HCT116 (cell line): ENCODE measurements around the gene RNPEP. TPM values are rescaled to one million over a fixed set of nuclear protein-coding genes. Genes with fewer than 3 reads are reported as not detected.

Source experiments
- ATAC-seq: fragments of 200-7000 bp; cut with Tn5 transposase; 2 replicates; pipeline ENCODE4 v1.9.1; 2020; ENCODE audit warnings: mild to moderate bottlenecking, moderate library complexity
- BruUV-seq: library from RNA; stranded (reverse); fragments of 400-500 nt; replicated peaks from 2 replicates; lab custom pipeline; 2021; lab: Mats Ljungman, UMichigan
- CTCF ChIA-PET: fragments of 300-600 bp; sonication (Branson Sonifier 250); formaldehyde crosslinking; loops from one replicate; lab custom pipeline; 2021; ENCODE audit warnings: antibody characterized with exemption; lab: Charles Lee
- POLR2A ChIA-PET: fragments of 300-600, 350-600 bp; sonication (Branson Sonifier 250); formaldehyde crosslinking; loops from one replicate; lab custom pipeline; 2021; ENCODE audit warnings: antibody characterized with exemption; lab: Charles Lee
- RAD21 ChIA-PET, 2 experiments: fragments of 300-600 bp; sonication (Branson Sonifier 250); formaldehyde crosslinking; loops; one replicate each; lab custom pipeline; 2023; ENCODE audit warnings: low total read pairs in 2 of 2; ENCODE audit not compliant: uncharacterized antibody in 2 of 2, unreplicated experiment in 2 of 2, low non-redundant PET in 1 of 2; lab: Charles Lee
- DNase-seq: peaks from one replicate; pipeline ENCODE4 v3.0.0-alpha.2; 2010; ENCODE audit warnings: low read depth, low spot score
- H2AFZ ChIP-seq: fragments of 200-600 bp; shearing (Covaris generic), sonication (generic); 2 replicates; pipeline ENCODE4 v1.6.1; 2017; ENCODE audit warnings: low read depth, mixed run types, mixed read lengths, antibody characterized with exemption, low read length; ENCODE audit not compliant: poor library complexity, severe bottlenecking
- H3K27ac ChIP-seq: 2 replicates; pipeline ENCODE4 v1.5.1; 2012; ENCODE audit warnings: low read depth, low read length
- H3K27me3 ChIP-seq: fragments of 200-600 bp; sonication (generic); 2 replicates; pipeline ENCODE4 v1.6.1; 2016; ENCODE audit warnings: mixed run types, low read length, mixed read lengths; ENCODE audit not compliant: insufficient read depth
- H3K36me3 ChIP-seq, 2 experiments: fragments of 200-500 bp in 1 of 2; fragments of 200-600 bp in 1 of 2; sonication (Bioruptor generic) in 1 of 2; sonication (generic) in 1 of 2; 2 replicates each; pipeline versions ENCODE4 v1.5.1 to v1.6.1; 2014 to 2016; ENCODE audit warnings: low read length in 2 of 2, inconsistent platforms in 1 of 2, mixed read lengths in 1 of 2, mixed run types in 1 of 2; ENCODE audit not compliant: insufficient read depth in 2 of 2, control insufficient read depth in 1 of 2
- H3K4me1 ChIP-seq, 2 experiments: fragments of 200-600 bp in 1 of 2; sonication (generic) in 1 of 2; 2 replicates each; pipeline versions ENCODE4 v1.5.1 to v1.6.1; 2012 to 2017; ENCODE audit warnings: low read length in 2 of 2, inconsistent platforms in 1 of 2, mild to moderate bottlenecking in 1 of 2, mixed read lengths in 1 of 2, mixed run types in 1 of 2, moderate library complexity in 1 of 2; ENCODE audit not compliant: insufficient read depth in 2 of 2, control insufficient read depth in 1 of 2
- H3K4me2 ChIP-seq: fragments of 200-600 bp; sonication (generic); 2 replicates; pipeline ENCODE4 v1.6.1; 2017; ENCODE audit warnings: mixed run types, low read length, mixed read lengths
- H3K4me3 ChIP-seq, 2 experiments: fragments of 200-600 bp in 1 of 2; sonication (generic) in 1 of 2; replicated peaks in 1 of 2; 2 replicates each; pipeline ENCODE4 v1.5.1; 2011 to 2016; ENCODE audit warnings: low read length in 2 of 2, control low read depth in 1 of 2, low read depth in 1 of 2, mild to moderate bottlenecking in 1 of 2, mixed read lengths in 1 of 2, mixed run types in 1 of 2
- H3K79me2 ChIP-seq: fragments of 200-600 bp; sonication (generic); 2 replicates; pipeline ENCODE4 v1.6.1; 2017; ENCODE audit warnings: mild to moderate bottlenecking, mixed run types, low read length, moderate library complexity, mixed read lengths; ENCODE audit not compliant: insufficient read depth
- H3K9ac ChIP-seq: fragments of 200-600 bp; sonication (generic); 2 replicates; pipeline ENCODE4 v1.6.1; 2016; ENCODE audit warnings: low read length, mixed read lengths
- H3K9me2 ChIP-seq: fragments of 200-600 bp; sonication (generic), shearing (Covaris generic); 2 replicates; pipeline ENCODE4 v1.6.1; 2017; ENCODE audit warnings: mixed run types, mild to moderate bottlenecking, moderate library complexity; ENCODE audit not compliant: insufficient read depth
- H3K9me3 ChIP-seq, 2 experiments: fragments of 200-500 bp in 1 of 2; fragments of 200-600 bp in 1 of 2; sonication (Bioruptor generic) in 1 of 2; sonication (generic) in 1 of 2; 2 replicates each; pipeline ENCODE4 v1.6.1; 2014 to 2017; ENCODE audit warnings: low read length in 2 of 2, mixed read lengths in 2 of 2, inconsistent platforms in 1 of 2, low read depth in 1 of 2, mild to moderate bottlenecking in 1 of 2, mixed run types in 1 of 2, moderate library complexity in 1 of 2; ENCODE audit not compliant: control insufficient read depth in 1 of 2, insufficient read depth in 1 of 2
- H4K20me1 ChIP-seq: fragments of 200-600 bp; sonication (generic), shearing (Covaris generic); 2 replicates; pipeline ENCODE4 v1.6.1; 2017; ENCODE audit warnings: mixed run types, mild to moderate bottlenecking, moderate library complexity; ENCODE audit not compliant: insufficient read depth
- CEBPB ChIP-seq: IDR thresholded peaks from 2 replicates; pipeline ENCODE4 v1.6.1; 2012; ENCODE audit warnings: low read depth
- FOSL1 ChIP-seq: IDR thresholded peaks from 2 replicates; pipeline ENCODE4 v1.6.1; 2012; ENCODE audit warnings: low read depth
- MAX ChIP-seq: IDR thresholded peaks from 2 replicates; pipeline ENCODE4 v1.6.1; 2012
- POLR2A ChIP-seq: IDR thresholded peaks from 2 replicates; pipeline ENCODE4 v1.7.0; 2011; ENCODE audit warnings: borderline replicate concordance; ENCODE audit not compliant: insufficient read depth, insufficient read length; ENCODE audit errors: extremely low read depth
- POLR2AphosphoS5 ChIP-seq: IDR thresholded peaks from 2 replicates; pipeline ENCODE4 v1.6.1; 2011; ENCODE audit warnings: mild to moderate bottlenecking, low read depth, low read length, moderate library complexity
- SIN3A ChIP-seq: IDR thresholded peaks from 2 replicates; pipeline ENCODE4 v1.6.1; 2012; ENCODE audit warnings: low read depth
- SRF ChIP-seq: IDR thresholded peaks from 2 replicates; pipeline ENCODE4 v1.6.1; 2012; ENCODE audit warnings: low read depth
- TCF7L2 ChIP-seq: IDR thresholded peaks from 2 replicates; pipeline ENCODE4 v1.7.0; 2011; ENCODE audit warnings: borderline replicate concordance, inconsistent platforms; ENCODE audit not compliant: insufficient read depth, insufficient read length; ENCODE audit errors: extremely low read depth
- YY1 ChIP-seq: IDR thresholded peaks from 2 replicates; pipeline ENCODE4 v1.6.1; 2011; ENCODE audit warnings: low read length, low read depth, moderate library complexity, mild to moderate bottlenecking; ENCODE audit not compliant: insufficient replicate concordance; ENCODE audit errors: extremely low read depth
- ZFX ChIP-seq: fragments of 450-650 bp; IDR thresholded peaks from 2 replicates; pipeline ENCODE4 v1.6.1; 2017
- ZNF274 ChIP-seq: fragments of 200-500 bp; sonication (Bioruptor generic); IDR thresholded peaks from 2 replicates; pipeline ENCODE4 v1.6.1; 2014; ENCODE audit warnings: mild to moderate bottlenecking, low read depth, low read length, inconsistent platforms
- intact Hi-C: fragments of 100-400 bp; cut with micrococcal nuclease; formaldehyde crosslinking; loops from 2 replicates; pipeline ENCODE4 v1.10.0; 2022
- total RNA-seq: library from RNA; stranded (reverse); gene quantifications from one replicate; pipeline ENCODE4 v1.2.1, GENCODE V29; 2021; ENCODE audit not compliant: unreplicated experiment
- TF ChIP-seq, protein P1 (sequence below): IDR thresholded peaks from 2 replicates; pipeline ENCODE4 v1.6.1; 2011; ENCODE audit warnings: mild to moderate bottlenecking, low read length, moderate library complexity; ENCODE audit not compliant: insufficient replicate concordance; ENCODE audit errors: extremely low read depth
- TF ChIP-seq, protein P2 (sequence below): IDR thresholded peaks from 2 replicates; pipeline ENCODE4 v1.6.1; 2012
- TF ChIP-seq, protein P3 (sequence below), 3 experiments: fragments of 200-600 bp in 1 of 3; sonication (generic) in 1 of 3; IDR thresholded peaks in 2 of 3; conservative IDR thresholded peaks in 1 of 3; 2 replicates each; pipeline ENCODE4 v1.5.1; 2012 to 2017; ENCODE audit warnings: low read depth in 2 of 3, low read length in 2 of 3, antibody characterized with exemption in 1 of 3, borderline replicate concordance in 1 of 3, control low read depth in 1 of 3, mild to moderate bottlenecking in 1 of 3, mixed read lengths in 1 of 3, mixed run types in 1 of 3, moderate library complexity in 1 of 3; ENCODE audit not compliant: insufficient read depth in 1 of 3

Gene RNPEP
- total RNA-seq, 1 experiment from 2014 or later = 85.9 TPM

DNA sequence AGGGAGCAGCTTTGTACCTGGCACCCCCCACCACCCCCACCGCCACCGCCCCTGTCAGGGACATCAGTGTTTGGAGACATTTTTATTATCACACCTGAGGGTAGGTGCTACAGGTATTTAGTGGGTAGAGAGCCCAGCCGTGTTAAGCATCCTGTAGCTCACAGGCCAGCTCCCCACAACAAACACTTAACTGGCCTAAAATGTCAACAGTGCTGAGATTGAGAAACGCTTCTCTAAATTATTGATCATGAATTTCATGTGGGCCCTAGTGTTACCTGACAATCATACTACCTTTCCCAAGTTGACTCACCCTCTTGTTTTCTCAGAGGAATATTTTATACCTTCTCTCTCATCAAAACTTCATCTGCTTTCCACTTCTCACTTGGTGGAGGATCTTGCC, 49.3 kb downstream of the RNPEP start:
- Histone ChIP-seq H3K4me3 (no peak overlapping the region), H3K27ac (no peak overlapping the region), H3K4me2 (no peak overlapping the region), H3K79me2 (no peaks in the 10 kb centered on the region), H3K9me3 (no peaks in the 10 kb centered on the region), H3K9ac (no peak overlapping the region), H3K4me1 (peaks cover 57 to 77% of the 10 kb centered on the region in 2 experiments), H2AFZ (no peak overlapping the region), H4K20me1 (no peaks in the 10 kb centered on the region), H3K9me2 (no peaks in the 10 kb centered on the region), H3K27me3 (no peaks in the 10 kb centered on the region), H3K36me3 (no peaks in the 10 kb centered on the region)
- ATAC-seq (no peak), DNase-seq (no peak)
- no TSS peak for BruUV-seq
- no peak for TF ChIP-seq YY1
- TF ChIP-seq, protein P1, sequence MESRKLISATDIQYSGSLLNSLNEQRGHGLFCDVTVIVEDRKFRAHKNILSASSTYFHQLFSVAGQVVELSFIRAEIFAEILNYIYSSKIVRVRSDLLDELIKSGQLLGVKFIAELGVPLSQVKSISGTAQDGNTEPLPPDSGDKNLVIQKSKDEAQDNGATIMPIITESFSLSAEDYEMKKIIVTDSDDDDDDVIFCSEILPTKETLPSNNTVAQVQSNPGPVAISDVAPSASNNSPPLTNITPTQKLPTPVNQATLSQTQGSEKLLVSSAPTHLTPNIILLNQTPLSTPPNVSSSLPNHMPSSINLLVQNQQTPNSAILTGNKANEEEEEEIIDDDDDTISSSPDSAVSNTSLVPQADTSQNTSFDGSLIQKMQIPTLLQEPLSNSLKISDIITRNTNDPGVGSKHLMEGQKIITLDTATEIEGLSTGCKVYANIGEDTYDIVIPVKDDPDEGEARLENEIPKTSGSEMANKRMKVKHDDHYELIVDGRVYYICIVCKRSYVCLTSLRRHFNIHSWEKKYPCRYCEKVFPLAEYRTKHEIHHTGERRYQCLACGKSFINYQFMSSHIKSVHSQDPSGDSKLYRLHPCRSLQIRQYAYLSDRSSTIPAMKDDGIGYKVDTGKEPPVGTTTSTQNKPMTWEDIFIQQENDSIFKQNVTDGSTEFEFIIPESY = no peak
- no peak for TF ChIP-seq POLR2AphosphoS5
- TF ChIP-seq, protein P2, sequence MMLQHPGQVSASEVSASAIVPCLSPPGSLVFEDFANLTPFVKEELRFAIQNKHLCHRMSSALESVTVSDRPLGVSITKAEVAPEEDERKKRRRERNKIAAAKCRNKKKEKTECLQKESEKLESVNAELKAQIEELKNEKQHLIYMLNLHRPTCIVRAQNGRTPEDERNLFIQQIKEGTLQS = no peak
- no peak for TF ChIP-seq TCF7L2
- no peak for TF ChIP-seq FOSL1
- TF ChIP-seq MAX = no peak
- no peak for TF ChIP-seq CEBPB
- no peak for TF ChIP-seq SRF
- no peak for TF ChIP-seq POLR2A
- TF ChIP-seq SIN3A = no peak
- TF ChIP-seq, protein P3, sequence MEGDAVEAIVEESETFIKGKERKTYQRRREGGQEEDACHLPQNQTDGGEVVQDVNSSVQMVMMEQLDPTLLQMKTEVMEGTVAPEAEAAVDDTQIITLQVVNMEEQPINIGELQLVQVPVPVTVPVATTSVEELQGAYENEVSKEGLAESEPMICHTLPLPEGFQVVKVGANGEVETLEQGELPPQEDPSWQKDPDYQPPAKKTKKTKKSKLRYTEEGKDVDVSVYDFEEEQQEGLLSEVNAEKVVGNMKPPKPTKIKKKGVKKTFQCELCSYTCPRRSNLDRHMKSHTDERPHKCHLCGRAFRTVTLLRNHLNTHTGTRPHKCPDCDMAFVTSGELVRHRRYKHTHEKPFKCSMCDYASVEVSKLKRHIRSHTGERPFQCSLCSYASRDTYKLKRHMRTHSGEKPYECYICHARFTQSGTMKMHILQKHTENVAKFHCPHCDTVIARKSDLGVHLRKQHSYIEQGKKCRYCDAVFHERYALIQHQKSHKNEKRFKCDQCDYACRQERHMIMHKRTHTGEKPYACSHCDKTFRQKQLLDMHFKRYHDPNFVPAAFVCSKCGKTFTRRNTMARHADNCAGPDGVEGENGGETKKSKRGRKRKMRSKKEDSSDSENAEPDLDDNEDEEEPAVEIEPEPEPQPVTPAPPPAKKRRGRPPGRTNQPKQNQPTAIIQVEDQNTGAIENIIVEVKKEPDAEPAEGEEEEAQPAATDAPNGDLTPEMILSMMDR (IDR thresholded peaks at IDR 0.05 in 2 of 3, conservative IDR thresholded peaks at IDR 0.05 in 1 of 3; ENCODE audit: borderline replicate concordance in 1 of 3, insufficient read depth in 1 of 3, low read depth in 2 of 3, low read length in 2 of 3) = no peak
- no peak for TF ChIP-seq ZFX
- no peak for TF ChIP-seq ZNF274
- ChIA-PET CTCF (interaction anchor here (0.6 kb wide), 1 partner anchor 21 kb away, joined by 3 read pairs; the partner anchor contains the start of gene ELF3), RAD21 (no interaction called here), POLR2A (interaction anchor here (1.3 to 2.7 kb wide), 3 partner anchors 14 to 22 kb away, joined by 4 to 13 read pairs (median 6); partner anchors contain the start of gene ELF3)
- intact Hi-C loops = no loop called here
